OCI-LY7 (cell line): ENCODE measurements around the gene NDUFA8. TPM values are rescaled to one million over a fixed set of nuclear protein-coding genes. Genes with fewer than 3 reads are reported as not detected.
"Not testable (repeated sequence)": the region's sequence is repeated elsewhere in the genome, so short reads cannot be mapped to it uniquely, and the experiment has no call there.

ENCODE experiments used
- BruUV-seq: library from RNA; stranded (reverse); fragments of 400-500 nt; replicated peaks from 2 replicates; lab custom pipeline; 2021; lab: Mats Ljungman, UMichigan
- CTCF ChIA-PET: fragments of 300-600 bp; sonication (Branson Sonifier 250); formaldehyde crosslinking; loops from one replicate; lab custom pipeline; 2022; ENCODE audit warnings: antibody characterized with exemption; ENCODE audit not compliant: unreplicated experiment; lab: Charles Lee
- POLR2A ChIA-PET: fragments of 300-600 bp; sonication (Branson Sonifier 250); formaldehyde crosslinking; loops from one replicate; lab custom pipeline; 2022; ENCODE audit warnings: antibody characterized with exemption; lab: Charles Lee
- DNase-seq: peaks from one replicate; pipeline ENCODE4 v3.0.0-alpha.2; 2015; ENCODE audit warnings: low spot score
- H2AFZ ChIP-seq: fragments of 200-600 bp; sonication (generic), shearing (Covaris generic); 2 replicates; pipeline ENCODE4 v1.6.1; 2014; ENCODE audit warnings: mild to moderate bottlenecking, antibody characterized with exemption, low read length, moderate library complexity
- H3K27ac ChIP-seq: fragments of 200-600 bp; sonication (generic); 2 replicates; pipeline ENCODE4 v1.5.1; 2014; ENCODE audit warnings: mixed run types, low read depth, mild to moderate bottlenecking, moderate library complexity, low read length, inconsistent platforms; ENCODE audit not compliant: poor library complexity, severe bottlenecking
- H3K36me3 ChIP-seq: fragments of 200-600 bp; sonication (generic); 2 replicates; pipeline ENCODE4 v1.6.1; 2014; ENCODE audit warnings: mild to moderate bottlenecking, antibody characterized with exemption, low read length, moderate library complexity, mixed read lengths; ENCODE audit not compliant: insufficient read depth
- H3K4me1 ChIP-seq: fragments of 200-600 bp; sonication (generic); 2 replicates; pipeline ENCODE4 v1.5.1; 2014; ENCODE audit warnings: mild to moderate bottlenecking, low read length; ENCODE audit not compliant: insufficient read depth, poor library complexity, severe bottlenecking
- H3K4me2 ChIP-seq: fragments of 200-600 bp; sonication (generic); 2 replicates; pipeline ENCODE4 v1.6.1; 2014; ENCODE audit warnings: mild to moderate bottlenecking, low read length
- H3K4me3 ChIP-seq: fragments of 200-600 bp; sonication (generic); 2 replicates; pipeline ENCODE4 v1.5.1; 2014; ENCODE audit warnings: mild to moderate bottlenecking, low read depth, low read length; ENCODE audit not compliant: poor library complexity, severe bottlenecking
- H3K79me2 ChIP-seq: fragments of 200-600 bp; sonication (generic); 2 replicates; pipeline ENCODE4 v1.6.1; 2016; ENCODE audit warnings: low read depth, mild to moderate bottlenecking, low read length, moderate library complexity, mixed read lengths; ENCODE audit not compliant: insufficient read depth
- H3K9me2 ChIP-seq: fragments of 200-600 bp; sonication (generic); 2 replicates; pipeline ENCODE4 v1.6.1; 2016; ENCODE audit warnings: mild to moderate bottlenecking, low read length, mixed read lengths; ENCODE audit not compliant: insufficient read depth
- H3K9me3 ChIP-seq: fragments of 200-600 bp; sonication (generic); 2 replicates; pipeline ENCODE4 v1.6.1; 2014; ENCODE audit warnings: mild to moderate bottlenecking, mixed run types, low read length, mixed read lengths
- H4K20me1 ChIP-seq: fragments of 200-600 bp; sonication (generic); 2 replicates; pipeline ENCODE4 v1.6.1; 2014; ENCODE audit warnings: mild to moderate bottlenecking, antibody characterized with exemption, low read length, moderate library complexity, mixed read lengths; ENCODE audit not compliant: insufficient read depth
- CTCF ChIP-seq: fragments of 200-600 bp; sonication (generic); conservative IDR thresholded peaks from 2 replicates; pipeline ENCODE4 v1.5.1; 2014; ENCODE audit warnings: mild to moderate bottlenecking, antibody characterized with exemption, low read length, moderate library complexity, mixed read lengths
- EZH2phosphoT487 ChIP-seq: fragments of 200-600 bp; sonication (generic); IDR thresholded peaks from 2 replicates; pipeline ENCODE4 v1.6.1; 2018; ENCODE audit warnings: low read depth, borderline replicate concordance, mild to moderate bottlenecking, mixed run types, antibody characterized with exemption, low read length, moderate library complexity, mixed read lengths
- intact Hi-C: fragments of 100-400 bp; cut with micrococcal nuclease; formaldehyde crosslinking; loops from one replicate; pipeline ENCODE4 v1.10.0; 2022; ENCODE audit not compliant: unreplicated experiment
- total RNA-seq, 2 experiments: library from RNA; depleted of rRNA in 1 of 2; stranded (reverse); fragments of >200 nt in 1 of 2; shearing (Covaris generic) in 1 of 2; gene quantifications; 2 replicates each; pipeline ENCODE4 v1.2.3, GENCODE V29; 2014 to 2022

Gene NDUFA8
- total RNA-seq, 2 experiments from 2014 or later: 24.2 to 51.0 TPM

DNA sequence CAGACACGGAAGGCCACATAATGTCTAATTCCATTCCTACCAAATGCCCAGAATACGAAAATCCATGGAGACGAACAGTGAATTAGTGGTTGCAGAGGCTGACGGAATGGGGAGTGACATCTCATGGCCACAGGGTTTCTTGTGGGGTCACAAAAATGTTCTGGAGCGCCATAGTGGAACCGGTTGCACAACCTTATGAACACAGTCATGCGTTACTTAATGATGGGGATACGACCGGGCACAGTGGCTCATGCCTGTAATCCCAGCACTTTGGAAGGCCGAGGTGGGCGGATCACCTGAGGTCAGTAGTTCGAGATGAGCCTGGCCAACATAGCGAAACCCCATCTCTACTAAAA, 40.4 kb downstream of the NDUFA8 start:
- no peaks in the 10 kb centered on the region for H3K36me3 ChIP-seq
- no peak overlapping the region for H3K4me2 ChIP-seq
- no peaks in the 10 kb centered on the region for H3K9me3 ChIP-seq
- no peak for DNase-seq
- H3K27ac ChIP-seq: no peak overlapping the region
- BruUV-seq: no TSS peak
- no peaks in the 10 kb centered on the region for H3K79me2 ChIP-seq
- intact Hi-C loops: no loop called here
- no peaks in the 10 kb centered on the region for H4K20me1 ChIP-seq
- TF ChIP-seq CTCF (no peak), EZH2phosphoT487 (no peak)
- H3K9me2 ChIP-seq: no peaks in the 10 kb centered on the region
- peaks cover 5% of the 10 kb centered on the region for H3K4me1 ChIP-seq
- no peak overlapping the region for H3K4me3 ChIP-seq
- ChIA-PET POLR2A (interaction anchor here (0.7 kb wide), 1 partner anchor 483 kb away, joined by 3 read pairs; no protein-coding TSS in a partner anchor), CTCF (interaction anchor here (0.8 kb wide), 1 partner anchor 20 kb away, joined by 3 read pairs; no protein-coding TSS in a partner anchor)
- no peak overlapping the region for H2AFZ ChIP-seq

- POLR2A ChIA-PET: interaction anchor here (0.7 kb wide), 1 partner anchor 484 kb away, joined by 3 read pairs; no protein-coding TSS in a partner anchor
- BruUV-seq: no TSS peak
- Histone ChIP-seq H3K9me3 (no peaks in the 10 kb centered on the region), H3K4me1 (peaks cover 5% of the 10 kb centered on the region), H2AFZ (no peak overlapping the region), H4K20me1 (no peaks in the 10 kb centered on the region), H3K27ac (no peak overlapping the region), H3K79me2 (no peaks in the 10 kb centered on the region), H3K4me2 (no peak overlapping the region), H3K4me3 (no peak overlapping the region), H3K9me2 (no peaks in the 10 kb centered on the region), H3K36me3 (no peaks in the 10 kb centered on the region)
- no peak for DNase-seq
- intact Hi-C loops: no loop called here
- TF ChIP-seq CTCF: no peak
- no peak for TF ChIP-seq EZH2phosphoT487
- CTCF ChIA-PET: interaction anchor here (0.8 kb wide), 1 partner anchor 19 kb away, joined by 3 read pairs; no protein-coding TSS in a partner anchor
Measured at GRCh38 chr9:122118343-122119165, 41.0 kb downstream of the NDUFA8 start.

GRCh38 chr9:122117241-122117640, 42.3 kb downstream of the NDUFA8 start:
- POLR2A ChIA-PET, BruUV-seq, H3K36me3 ChIP-seq, H3K9me2 ChIP-seq, H3K4me2 ChIP-seq, intact Hi-C loops, H4K20me1 ChIP-seq, H3K4me3 ChIP-seq, H3K4me1 ChIP-seq, H2AFZ ChIP-seq, H3K9me3 ChIP-seq, H3K79me2 ChIP-seq, H3K27ac ChIP-seq, DNase-seq: not testable (repeated sequence)
- CTCF ChIA-PET: interaction anchor here (0.6 kb wide), 1 partner anchor 131 kb away, joined by 3 read pairs; no protein-coding TSS in a partner anchor
